Osteoblast (primary cell): ENCODE measurements around the gene MEGF10. TPM values are rescaled to one million over a fixed set of nuclear protein-coding genes. Genes with fewer than 3 reads are reported as not detected.

Experiments used
- DNase-seq: peaks from one replicate; pipeline ENCODE4 v3.0.0; 2011; ENCODE audit warnings: low spot score, mixed read lengths; ENCODE audit not compliant: insufficient read length; ENCODE audit errors: missing footprints
- H2AFZ ChIP-seq: 2 replicates; pipeline ENCODE4 v1.6.0; 2011; ENCODE audit warnings: mild to moderate bottlenecking, low read length
- H3K27ac ChIP-seq: 2 replicates; pipeline ENCODE4 v1.5.1; 2011; ENCODE audit warnings: mild to moderate bottlenecking, low read depth, low read length, moderate library complexity
- H3K27me3 ChIP-seq: 2 replicates; pipeline ENCODE4 v1.6.0; 2012; ENCODE audit warnings: mild to moderate bottlenecking, control low read depth, inconsistent platforms, low read length, moderate library complexity; ENCODE audit not compliant: insufficient read depth
- H3K36me3 ChIP-seq: 2 replicates; pipeline ENCODE4 v1.5.1; 2011; ENCODE audit warnings: mild to moderate bottlenecking, low read length, control low read depth, moderate library complexity; ENCODE audit not compliant: insufficient read depth
- H3K4me1 ChIP-seq: 2 replicates; pipeline ENCODE4 v1.5.1; 2011; ENCODE audit warnings: mild to moderate bottlenecking, low read length, control low read depth, moderate library complexity; ENCODE audit not compliant: insufficient read depth
- H3K4me2 ChIP-seq: 2 replicates; pipeline ENCODE4 v1.6.0; 2011; ENCODE audit warnings: mild to moderate bottlenecking, low read length; ENCODE audit not compliant: insufficient read depth
- H3K4me3 ChIP-seq: fragments of 200-600 bp; sonication (generic); 3 replicates; pipeline ENCODE4 v1.5.1; 2012; ENCODE audit warnings: mild to moderate bottlenecking, low read length, inconsistent platforms; ENCODE audit not compliant: insufficient read depth
- H3K79me2 ChIP-seq: 2 replicates; pipeline ENCODE4 v1.6.0; 2012; ENCODE audit warnings: mild to moderate bottlenecking, low read length, control low read depth, inconsistent platforms; ENCODE audit not compliant: insufficient read depth
- H3K9me3 ChIP-seq: 2 replicates; pipeline ENCODE4 v1.5.1; 2011; ENCODE audit warnings: low read depth, low read length, control low read depth
- H4K20me1 ChIP-seq: 2 replicates; pipeline ENCODE4 v1.6.0; 2012; ENCODE audit warnings: mild to moderate bottlenecking, low read length, control low read depth; ENCODE audit not compliant: insufficient read depth
- total RNA-seq: library from RNA; depleted of rRNA; stranded (reverse); fragments of >200 nt; gene quantifications from 2 replicates; pipeline ENCODE4 v1.2.3, GENCODE V29; 2012
- TF ChIP-seq, protein P1 (sequence below): IDR thresholded peaks from 2 replicates; pipeline ENCODE4 v1.5.1; 2011; ENCODE audit warnings: mild to moderate bottlenecking, low read depth, low read length, moderate library complexity; ENCODE audit errors: extremely low read depth

MEGF10 gene
- total RNA-seq, 1 donor = 1.4 TPM

- Histone ChIP-seq H3K27me3 (peaks cover 2% of the 10 kb centered on the region), H2AFZ (no peak overlapping the region), H3K4me2 (no peak overlapping the region), H3K36me3 (no peaks in the 10 kb centered on the region), H4K20me1 (no peaks in the 10 kb centered on the region), H3K4me3 (no peak overlapping the region), H3K79me2 (no peaks in the 10 kb centered on the region), H3K9me3 (no peaks in the 10 kb centered on the region), H3K4me1 (no peaks in the 10 kb centered on the region), H3K27ac (no peak overlapping the region)
- no peak for DNase-seq
- TF ChIP-seq, protein P1, sequence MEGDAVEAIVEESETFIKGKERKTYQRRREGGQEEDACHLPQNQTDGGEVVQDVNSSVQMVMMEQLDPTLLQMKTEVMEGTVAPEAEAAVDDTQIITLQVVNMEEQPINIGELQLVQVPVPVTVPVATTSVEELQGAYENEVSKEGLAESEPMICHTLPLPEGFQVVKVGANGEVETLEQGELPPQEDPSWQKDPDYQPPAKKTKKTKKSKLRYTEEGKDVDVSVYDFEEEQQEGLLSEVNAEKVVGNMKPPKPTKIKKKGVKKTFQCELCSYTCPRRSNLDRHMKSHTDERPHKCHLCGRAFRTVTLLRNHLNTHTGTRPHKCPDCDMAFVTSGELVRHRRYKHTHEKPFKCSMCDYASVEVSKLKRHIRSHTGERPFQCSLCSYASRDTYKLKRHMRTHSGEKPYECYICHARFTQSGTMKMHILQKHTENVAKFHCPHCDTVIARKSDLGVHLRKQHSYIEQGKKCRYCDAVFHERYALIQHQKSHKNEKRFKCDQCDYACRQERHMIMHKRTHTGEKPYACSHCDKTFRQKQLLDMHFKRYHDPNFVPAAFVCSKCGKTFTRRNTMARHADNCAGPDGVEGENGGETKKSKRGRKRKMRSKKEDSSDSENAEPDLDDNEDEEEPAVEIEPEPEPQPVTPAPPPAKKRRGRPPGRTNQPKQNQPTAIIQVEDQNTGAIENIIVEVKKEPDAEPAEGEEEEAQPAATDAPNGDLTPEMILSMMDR = no peak
These were observed 132.7 kb downstream of the MEGF10 start for GRCh38 chr5:127423173-127423798.

DNA sequence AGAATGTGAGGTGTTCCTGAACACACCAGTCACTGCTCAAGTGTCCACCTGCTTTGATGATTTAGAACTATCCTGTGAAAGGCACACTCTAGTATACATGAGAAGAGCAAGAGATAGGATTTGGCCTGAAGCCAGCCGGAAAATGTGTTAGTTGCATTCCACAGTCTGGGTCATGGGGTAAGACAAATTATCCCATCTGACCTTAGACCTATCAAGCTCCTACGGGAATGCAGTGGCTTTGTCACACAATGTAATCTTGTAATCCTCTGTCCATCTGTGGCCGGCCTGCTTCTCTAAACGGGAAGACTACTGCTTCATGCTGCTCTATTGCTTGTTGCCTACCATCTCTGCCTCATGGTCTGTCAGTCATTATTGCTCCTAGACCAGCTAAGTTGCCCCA is 134.4 kb downstream of the MEGF10 start:
- no peak for DNase-seq
- H3K9me3 ChIP-seq = no peaks in the 10 kb centered on the region
- no peaks in the 10 kb centered on the region for H3K36me3 ChIP-seq
- no peaks in the 10 kb centered on the region for H3K27me3 ChIP-seq
- TF ChIP-seq, protein P1 = no peak
- no peak overlapping the region for H3K4me2 ChIP-seq
- no peaks in the 10 kb centered on the region for H3K4me1 ChIP-seq
- H3K4me3 ChIP-seq = no peak overlapping the region
- H2AFZ ChIP-seq = no peak overlapping the region
- no peaks in the 10 kb centered on the region for H4K20me1 ChIP-seq
- H3K79me2 ChIP-seq = no peaks in the 10 kb centered on the region
- H3K27ac ChIP-seq = no peak overlapping the region

DNA sequence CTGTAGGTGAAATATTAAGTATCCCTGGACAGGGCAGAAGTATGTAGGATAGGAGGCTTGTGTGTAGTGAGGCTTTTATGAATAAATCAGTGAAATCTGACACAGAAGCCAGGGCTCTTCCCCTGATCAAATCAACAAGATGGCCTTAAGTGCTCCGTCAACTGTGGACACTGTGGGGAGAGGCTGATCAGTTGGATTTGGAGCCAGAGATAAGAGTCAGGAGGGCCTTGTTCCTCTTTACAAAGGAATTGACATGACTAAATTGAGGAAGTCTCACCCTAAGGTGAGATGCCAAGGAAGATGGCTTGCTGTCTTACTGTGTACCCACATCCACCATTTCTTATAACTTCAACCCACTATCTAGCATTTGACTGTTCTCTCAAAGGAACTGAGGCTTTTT is 135.3 kb downstream of the MEGF10 start:
- no peak overlapping the region for H3K27ac ChIP-seq
- no peak for DNase-seq
- no peaks in the 10 kb centered on the region for H3K36me3 ChIP-seq
- no peak overlapping the region for H3K4me3 ChIP-seq
- no peaks in the 10 kb centered on the region for H3K79me2 ChIP-seq
- no peaks in the 10 kb centered on the region for H3K9me3 ChIP-seq
- no peaks in the 10 kb centered on the region for H3K4me1 ChIP-seq
- no peak overlapping the region for H2AFZ ChIP-seq
- TF ChIP-seq, protein P1 = no peak
- no peaks in the 10 kb centered on the region for H4K20me1 ChIP-seq
- H3K4me2 ChIP-seq = no peak overlapping the region
- no peaks in the 10 kb centered on the region for H3K27me3 ChIP-seq

- Histone ChIP-seq H3K27me3 (no peaks in the 10 kb centered on the region), H3K4me1 (no peaks in the 10 kb centered on the region), H2AFZ (no peak overlapping the region), H3K4me2 (no peak overlapping the region), H3K36me3 (no peaks in the 10 kb centered on the region), H3K27ac (no peak overlapping the region), H4K20me1 (no peaks in the 10 kb centered on the region), H3K4me3 (no peak overlapping the region), H3K79me2 (no peaks in the 10 kb centered on the region), H3K9me3 (no peaks in the 10 kb centered on the region)
- TF ChIP-seq, protein P1 = no peak
- no peak for DNase-seq
These were observed 136.1 kb downstream of the MEGF10 start for GRCh38 chr5:127426661-127427060.
